A673 (cell line): ENCODE results near the gene ZBTB45. TPM values are rescaled to one million over a fixed set of nuclear protein-coding genes. Genes with fewer than 3 reads are reported as not detected.

Source experiments
- BruUV-seq: library from RNA; stranded (reverse); fragments of 400-500 nt; replicated peaks from 2 replicates; lab custom pipeline; 2021; lab: Mats Ljungman, UMichigan
- CTCF ChIA-PET: fragments of 300-600 bp; sonication (Branson Sonifier 250); formaldehyde crosslinking; loops from one replicate; lab custom pipeline; 2022; ENCODE audit warnings: antibody characterized with exemption; lab: Charles Lee
- POLR2A ChIA-PET: fragments of 300-600 bp; sonication (Branson Sonifier 250); formaldehyde crosslinking; loops from one replicate; lab custom pipeline; 2022; ENCODE audit warnings: antibody characterized with exemption; ENCODE audit not compliant: low non-redundant PET; lab: Charles Lee
- DNase-seq: peaks from one replicate; pipeline ENCODE4 v3.0.0-alpha.2; 2015; ENCODE audit warnings: low spot score
- H3K27ac ChIP-seq: fragments of 200-600 bp; sonication (generic); 2 replicates; pipeline ENCODE4 v1.5.1; 2016; ENCODE audit warnings: mixed run types, low read depth, mild to moderate bottlenecking, mixed read lengths, antibody characterized with exemption, low read length; ENCODE audit not compliant: poor library complexity, severe bottlenecking
- H3K27me3 ChIP-seq: fragments of 200-600 bp; sonication (generic); replicated peaks from 2 replicates; pipeline ENCODE4 v1.6.1; 2017; ENCODE audit warnings: mixed run types, low read depth, mild to moderate bottlenecking, mixed read lengths, antibody characterized with exemption, low read length; ENCODE audit not compliant: insufficient read depth, poor library complexity
- H3K36me3 ChIP-seq: fragments of 200-600 bp; sonication (generic); 2 replicates; pipeline ENCODE4 v1.6.1; 2016; ENCODE audit warnings: mixed run types, mild to moderate bottlenecking, mixed read lengths, antibody characterized with exemption, low read length; ENCODE audit not compliant: insufficient read depth, poor library complexity, severe bottlenecking
- H3K4me1 ChIP-seq: fragments of 200-600 bp; sonication (generic); 2 replicates; pipeline ENCODE4 v1.6.1; 2017; ENCODE audit warnings: mixed run types, mild to moderate bottlenecking, mixed read lengths, antibody characterized with exemption, low read length; ENCODE audit not compliant: insufficient read depth, poor library complexity, severe bottlenecking
- H3K4me3 ChIP-seq: fragments of 200-600 bp; sonication (generic); 2 replicates; pipeline ENCODE4 v1.5.1; 2016; ENCODE audit warnings: low read depth, mixed run types, mild to moderate bottlenecking, mixed read lengths, low read length; ENCODE audit not compliant: poor library complexity, severe bottlenecking
- H3K9me3 ChIP-seq: fragments of 200-600 bp; sonication (generic); 2 replicates; pipeline ENCODE4 v1.6.1; 2016; ENCODE audit warnings: mixed run types, low read depth, mild to moderate bottlenecking, mixed read lengths, antibody characterized with exemption, low read length; ENCODE audit not compliant: poor library complexity, severe bottlenecking
- EZH2 ChIP-seq: fragments of 200-600 bp; sonication (generic); IDR thresholded peaks from 2 replicates; pipeline ENCODE4 v1.6.1; 2017; ENCODE audit warnings: borderline replicate concordance, low read depth, mild to moderate bottlenecking, mixed read lengths, antibody characterized with exemption, low read length; ENCODE audit not compliant: poor library complexity, severe bottlenecking
- intact Hi-C: fragments of 100-400 bp; cut with micrococcal nuclease; formaldehyde crosslinking; loops from one replicate; pipeline ENCODE4 v1.10.0; 2022; ENCODE audit not compliant: unreplicated experiment
- total RNA-seq: library from RNA; stranded (reverse); gene quantifications from 2 replicates; pipeline ENCODE4 v1.2.3, GENCODE V29; 2021
- TF ChIP-seq, protein P1 (sequence below): fragments of 300-800, 200-600 bp; sonication (generic); conservative IDR thresholded peaks from 2 replicates; pipeline ENCODE4 v1.5.1; 2017; ENCODE audit warnings: low read depth, mild to moderate bottlenecking, antibody characterized with exemption, low read length, moderate library complexity, mixed read lengths

Gene ZBTB45
- total RNA-seq, 1 experiment from 2014 or later: 25.0 TPM

GRCh38 chr19:58515259-58515658 is 4.4 kb downstream of the ZBTB45 start:
- H3K27me3 ChIP-seq: no peaks in the 10 kb centered on the region
- BruUV-seq: TSS peak; percentile 47
- intact Hi-C loops: no loop called here
- H3K36me3 ChIP-seq: peaks cover 11% of the 10 kb centered on the region
- TF ChIP-seq, protein P1, sequence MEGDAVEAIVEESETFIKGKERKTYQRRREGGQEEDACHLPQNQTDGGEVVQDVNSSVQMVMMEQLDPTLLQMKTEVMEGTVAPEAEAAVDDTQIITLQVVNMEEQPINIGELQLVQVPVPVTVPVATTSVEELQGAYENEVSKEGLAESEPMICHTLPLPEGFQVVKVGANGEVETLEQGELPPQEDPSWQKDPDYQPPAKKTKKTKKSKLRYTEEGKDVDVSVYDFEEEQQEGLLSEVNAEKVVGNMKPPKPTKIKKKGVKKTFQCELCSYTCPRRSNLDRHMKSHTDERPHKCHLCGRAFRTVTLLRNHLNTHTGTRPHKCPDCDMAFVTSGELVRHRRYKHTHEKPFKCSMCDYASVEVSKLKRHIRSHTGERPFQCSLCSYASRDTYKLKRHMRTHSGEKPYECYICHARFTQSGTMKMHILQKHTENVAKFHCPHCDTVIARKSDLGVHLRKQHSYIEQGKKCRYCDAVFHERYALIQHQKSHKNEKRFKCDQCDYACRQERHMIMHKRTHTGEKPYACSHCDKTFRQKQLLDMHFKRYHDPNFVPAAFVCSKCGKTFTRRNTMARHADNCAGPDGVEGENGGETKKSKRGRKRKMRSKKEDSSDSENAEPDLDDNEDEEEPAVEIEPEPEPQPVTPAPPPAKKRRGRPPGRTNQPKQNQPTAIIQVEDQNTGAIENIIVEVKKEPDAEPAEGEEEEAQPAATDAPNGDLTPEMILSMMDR: no peak
- no peak for TF ChIP-seq EZH2
- DNase-seq: no peak
- ChIA-PET CTCF (interaction anchor here (0.7 kb wide), 1 partner anchor 29 kb away, joined by 6 read pairs; no protein-coding TSS in a partner anchor), POLR2A (no interaction called here)
- peak overlapping the region; percentile 58 for H3K27ac ChIP-seq
- no peaks in the 10 kb centered on the region for H3K9me3 ChIP-seq
- H3K4me3 ChIP-seq: no peak overlapping the region
- peaks cover 24% of the 10 kb centered on the region for H3K4me1 ChIP-seq

GRCh38 chr19:58514564-58515022 is 5.0 kb downstream of the ZBTB45 start:
- Histone ChIP-seq H3K27ac (peak overlapping the region; percentile 65), H3K36me3 (peaks cover 11% of the 10 kb centered on the region), H3K9me3 (no peaks in the 10 kb centered on the region), H3K4me1 (peaks cover 24% of the 10 kb centered on the region), H3K27me3 (no peaks in the 10 kb centered on the region), H3K4me3 (peak overlapping the region; percentile 49)
- intact Hi-C loops: no loop called here
- POLR2A ChIA-PET: interaction anchor here (0.9 kb wide), 1 partner anchor 61 kb away, joined by 3 read pairs; no protein-coding TSS in a partner anchor
- CTCF ChIA-PET: interaction anchor here (0.7 to 0.8 kb wide), 4 partner anchors 14 to 210 kb away, joined by 4 to 12 read pairs (median 6); no protein-coding TSS in a partner anchor
- TF ChIP-seq, protein P1: no peak
- no peak for TF ChIP-seq EZH2
- BruUV-seq: no TSS peak
- no peak for DNase-seq

GRCh38 chr19:58513694-58514563 is 5.7 kb downstream of the ZBTB45 start:
- Histone ChIP-seq H3K4me3 (peak overlapping the region; percentile 49), H3K27ac (peak overlapping the region; percentile 77), H3K27me3 (no peaks in the 10 kb centered on the region), H3K9me3 (no peaks in the 10 kb centered on the region), H3K4me1 (peaks cover 24% of the 10 kb centered on the region), H3K36me3 (peaks cover 11% of the 10 kb centered on the region)
- intact Hi-C loops: no loop called here
- TF ChIP-seq, protein P1: peak; percentile 87
- TF ChIP-seq EZH2: no peak
- BruUV-seq: no TSS peak
- peak; percentile 97 for DNase-seq
- CTCF ChIA-PET: interaction anchor here (0.7 to 0.8 kb wide), 4 partner anchors 13 to 209 kb away, joined by 3 to 12 read pairs (median 5); no protein-coding TSS in a partner anchor
- POLR2A ChIA-PET: interaction anchor here (0.9 kb wide), 1 partner anchor 61 kb away, joined by 3 read pairs; no protein-coding TSS in a partner anchor
